ENCODE results near the gene KCNK7.

Gene KCNK7

GRCh38 chr11:65627202-65627601, 31.6 kb upstream of the KCNK7 start:
- no peak for DNase-seq (ENCODE audit: low read depth in 2 of 2)

DNA sequence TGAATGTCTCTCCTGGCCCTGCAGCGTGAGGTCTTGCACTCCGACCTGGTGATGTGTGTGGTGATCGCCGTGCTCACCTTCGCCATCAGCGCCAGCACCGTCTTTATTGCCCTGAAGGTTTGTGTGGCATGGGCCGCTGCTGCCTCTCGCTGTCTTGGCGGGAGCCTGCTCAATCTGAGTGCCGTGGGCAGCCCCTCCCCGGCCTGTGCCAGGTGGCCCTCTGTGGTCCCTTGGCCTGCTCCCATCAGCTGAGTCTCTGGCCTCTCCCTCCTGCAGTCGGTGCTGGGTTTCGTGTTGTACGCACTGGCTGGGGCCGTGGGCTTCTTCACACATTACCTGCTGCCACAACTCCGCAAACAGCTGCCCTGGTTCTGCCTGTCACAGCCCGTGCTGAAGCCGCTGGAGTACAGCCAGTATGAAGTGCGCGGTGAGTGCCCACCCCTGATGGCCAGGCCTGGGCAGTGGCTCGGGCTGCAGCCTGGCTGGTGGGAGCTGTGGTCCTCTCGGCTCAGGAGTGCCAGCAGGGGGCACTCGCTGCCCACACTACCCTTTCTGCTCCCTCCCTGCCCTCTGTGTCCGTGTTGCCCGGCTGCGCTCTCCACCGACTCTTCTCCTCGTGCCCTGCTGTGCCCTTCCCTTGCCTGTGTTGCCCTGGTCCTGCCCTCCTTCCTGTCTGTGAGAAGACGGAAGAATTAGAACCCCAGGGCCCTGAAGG, 30.2 kb upstream of the KCNK7 start:
- no peak for DNase-seq (ENCODE audit: low read depth in 2 of 2)

GRCh38 chr11:65624931-65625627, 29.5 kb upstream of the KCNK7 start:
- no peak for DNase-seq (ENCODE audit: low read depth in 2 of 2)

- DNase-seq (ENCODE audit: low read depth in 2 of 2), result no peak
These were observed 28.4 kb upstream of the KCNK7 start for GRCh38 chr11:65623852-65624616.

- DNase-seq (ENCODE audit: low read depth in 2 of 2), result no peak
These were observed 27.6 kb upstream of the KCNK7 start for GRCh38 chr11:65623177-65623576.

DNA sequence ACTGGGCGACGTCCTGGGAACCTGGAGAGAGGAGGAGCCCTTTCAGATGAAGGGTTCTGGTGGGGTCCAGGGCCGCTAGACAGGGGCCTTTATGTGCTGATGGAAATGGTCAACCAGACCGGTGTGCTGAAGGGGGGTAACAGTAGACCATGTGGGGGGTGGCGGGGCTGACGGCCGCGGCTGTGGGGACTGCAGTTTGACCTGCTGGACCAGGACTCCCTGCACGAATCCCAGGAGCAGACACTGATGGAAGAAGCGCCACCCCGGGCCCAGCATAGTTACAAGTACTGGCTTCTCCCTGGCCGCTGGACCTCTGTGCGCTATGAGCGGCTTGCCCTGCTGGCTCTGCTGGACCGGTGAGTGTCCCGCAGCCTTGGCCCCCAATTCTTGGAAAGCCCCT, 26.4 kb upstream of the KCNK7 start:
- no peak for DNase-seq (ENCODE audit: low read depth in 2 of 2)

DNA sequence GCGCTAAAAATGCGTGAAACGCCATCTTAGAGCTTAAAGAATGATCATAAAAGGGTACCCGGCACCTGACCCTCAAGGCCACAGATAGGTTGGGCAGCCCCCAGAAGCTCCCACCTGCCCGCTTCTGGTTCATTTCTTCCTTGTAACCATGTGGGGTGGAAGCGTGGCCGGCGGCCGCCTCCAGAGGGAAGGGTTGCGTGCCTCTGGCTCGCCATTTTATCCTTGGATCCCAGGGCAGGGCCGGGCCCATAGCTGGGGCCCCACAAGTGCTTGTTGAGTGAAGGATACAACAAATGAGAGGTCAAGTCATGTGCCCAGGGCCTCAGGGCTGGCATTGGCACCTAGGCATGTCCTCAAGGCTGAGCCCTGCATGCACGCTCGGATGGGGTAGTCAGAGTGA, 25.9 kb upstream of the KCNK7 start:
- no peak for DNase-seq (ENCODE audit: low read depth in 2 of 2)

DNA sequence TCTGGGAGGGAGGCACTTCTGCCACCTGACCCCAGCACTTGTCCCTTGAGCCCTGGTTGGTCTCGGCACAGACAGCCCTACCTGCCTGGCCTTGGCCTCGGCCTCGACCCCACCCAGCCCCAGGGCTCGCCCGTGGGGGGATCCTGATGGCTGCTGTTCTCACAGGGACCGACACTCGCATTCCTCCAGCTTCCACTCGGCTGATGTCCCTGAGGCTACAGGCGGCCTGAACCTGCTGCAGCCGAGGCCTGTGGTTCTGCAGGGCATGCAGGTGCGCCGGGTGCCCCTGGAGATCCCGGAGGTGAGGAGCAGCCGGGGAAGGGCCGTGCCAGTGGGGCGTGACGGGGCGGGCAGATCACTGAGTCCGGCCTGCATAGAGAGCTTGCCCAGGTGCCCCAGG, 25.1 kb upstream of the KCNK7 start:
- no peak for DNase-seq (ENCODE audit: low read depth in 2 of 2)

GRCh38 chr11:65619281-65619928, 23.8 kb upstream of the KCNK7 start:
- DNase-seq (ENCODE audit: low read depth in 2 of 2), result no peak

- no peak for DNase-seq (ENCODE audit: low read depth in 2 of 2)
These were observed 23.2 kb upstream of the KCNK7 start for GRCh38 chr11:65618763-65619162.

DNA sequence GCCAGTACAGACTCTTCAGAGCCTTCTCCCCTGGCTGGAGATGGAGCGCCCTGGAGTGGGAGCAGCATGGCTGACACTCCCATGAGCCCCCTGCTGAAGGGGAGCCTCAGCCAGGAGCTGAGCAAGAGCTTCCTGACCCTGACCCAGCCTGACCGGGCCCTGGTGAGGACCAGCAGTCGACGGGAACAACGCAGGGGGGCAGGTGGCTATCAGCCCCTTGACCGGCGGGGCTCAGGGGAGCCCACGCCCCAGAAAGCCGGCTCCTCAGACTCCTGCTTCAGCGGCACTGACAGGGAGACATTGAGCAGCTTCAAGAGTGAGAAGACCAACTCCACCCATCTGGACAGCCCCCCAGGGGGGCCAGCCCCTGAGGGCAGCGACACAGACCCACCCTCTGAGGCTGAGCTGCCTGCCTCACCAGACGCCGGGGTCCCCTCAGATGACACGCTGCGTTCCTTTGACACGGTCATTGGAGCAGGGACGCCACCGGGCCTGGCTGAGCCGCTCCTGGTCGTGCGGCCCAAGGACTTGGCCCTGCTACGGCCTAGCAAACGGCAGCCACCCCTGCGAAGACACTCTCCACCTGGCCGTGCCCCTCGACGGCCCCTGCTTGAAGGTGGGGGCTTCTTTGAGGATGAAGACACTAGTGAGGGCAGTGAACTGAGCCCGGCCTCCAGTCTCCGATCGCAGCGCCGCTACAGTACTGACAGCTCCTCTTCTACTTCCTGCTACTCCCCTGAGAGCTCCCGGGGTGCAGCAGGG, 22.6 kb upstream of the KCNK7 start:
- DNase-seq (ENCODE audit: low read depth in 2 of 2), result no peak

DNA sequence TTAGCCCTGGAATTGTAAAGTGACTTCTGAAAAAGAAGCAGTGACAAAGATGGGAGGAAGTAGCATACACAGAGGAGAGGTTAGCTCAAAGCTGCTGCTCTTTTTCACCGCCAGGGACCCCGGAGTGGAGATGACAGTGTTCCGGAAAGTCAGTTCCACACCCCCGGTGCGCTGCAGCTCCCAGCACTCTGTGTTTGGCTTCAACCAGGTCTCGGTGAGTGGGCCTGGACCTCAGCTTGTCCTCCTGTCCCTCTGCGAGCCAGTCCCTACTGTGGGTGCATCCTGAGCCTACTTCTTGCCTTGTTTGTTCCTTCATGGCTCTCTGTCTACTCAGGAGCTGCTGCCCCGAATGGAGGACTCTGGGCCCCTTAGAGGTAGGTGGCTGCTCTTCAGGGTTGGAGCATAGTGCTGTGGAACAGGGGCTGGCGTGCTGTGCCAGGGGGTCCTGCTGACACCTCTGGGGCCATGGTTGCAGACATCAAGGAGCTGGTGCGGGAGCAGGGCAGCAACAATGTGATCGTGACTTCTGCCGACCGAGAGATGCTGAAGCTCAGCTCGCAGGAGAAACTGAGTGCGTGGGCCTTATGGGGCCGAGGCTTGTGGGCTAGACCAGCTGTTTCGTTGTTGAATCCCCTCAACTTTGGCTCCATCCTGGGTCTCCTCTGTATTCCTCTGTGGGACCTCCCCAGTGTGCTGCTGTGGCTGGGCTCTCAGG, 21.7 kb upstream of the KCNK7 start:
- no peak for DNase-seq (ENCODE audit: low read depth in 2 of 2)

DNA sequence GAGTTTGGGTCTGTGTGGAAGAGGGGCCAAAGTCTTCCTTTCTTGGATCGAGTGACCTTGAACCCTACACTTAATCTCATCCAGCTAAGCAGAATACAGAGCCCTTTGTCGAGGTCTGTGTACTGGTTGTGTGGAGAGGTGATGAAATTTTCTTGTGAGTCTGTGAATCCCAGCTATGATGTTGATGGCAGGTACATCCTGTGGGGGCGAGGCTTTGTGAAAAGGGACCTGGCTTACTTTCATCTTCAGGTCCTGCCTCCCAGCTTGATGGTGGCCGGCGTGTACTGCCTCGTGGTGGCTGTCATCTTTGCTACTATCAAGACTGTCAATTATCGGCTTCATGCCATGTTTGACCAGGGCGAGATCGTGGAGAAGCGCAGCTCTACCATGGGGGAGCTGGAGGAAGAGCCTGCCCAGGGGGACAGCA, 21.0 kb upstream of the KCNK7 start:
- no peak for DNase-seq (ENCODE audit: low read depth in 2 of 2)

DNA sequence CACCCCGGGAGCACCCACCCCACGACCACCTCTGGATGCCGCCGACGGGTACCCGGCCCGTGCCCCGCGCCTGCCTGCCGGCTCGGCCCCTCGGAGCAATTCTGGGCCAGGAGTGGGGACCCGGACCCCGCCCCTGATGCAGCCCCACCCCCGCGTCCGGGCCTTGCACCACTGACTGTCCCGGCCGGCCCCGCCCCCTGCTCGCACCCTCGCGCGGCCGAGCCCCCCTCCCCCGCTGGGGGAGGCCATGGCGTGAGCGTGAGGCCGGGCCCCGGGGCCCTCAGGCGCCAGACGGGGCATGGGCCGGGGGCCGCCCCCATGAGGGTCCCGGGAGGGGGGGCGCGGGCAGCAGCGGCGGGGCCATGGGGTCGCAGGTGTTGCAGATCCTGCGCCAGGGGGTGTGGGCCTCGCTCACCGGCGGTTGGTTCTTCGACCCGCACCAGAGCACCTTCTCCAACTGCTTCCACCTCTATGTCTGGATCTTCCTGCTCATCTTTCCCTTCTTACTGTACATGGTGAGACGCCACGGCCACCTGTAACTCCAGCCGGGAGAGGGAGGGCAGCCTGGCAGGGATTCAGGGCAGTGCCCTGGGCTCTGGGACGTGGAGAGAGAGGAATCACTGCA, 20.5 kb upstream of the KCNK7 start:
- peak in 1 of 2 donors; percentile 48 for DNase-seq (ENCODE audit: low read depth in 2 of 2)

- peak; percentile 99 for DNase-seq (ENCODE audit: low read depth in 2 of 2)
These were observed 19.8 kb upstream of the KCNK7 start, which contains the start of gene PCNX3 for GRCh38 chr11:65615229-65615949. Gene PCNX3, plus strand, starts transcription at chr11:65615776. Its CDS starts 536 bp downstream, at chr11:65616312.

- DNase-seq (ENCODE audit: low read depth in 2 of 2), result no peak
These were observed 17.7 kb upstream of the KCNK7 start for GRCh38 chr11:65613091-65613928.

GRCh38 chr11:65612691-65613090, 17.1 kb upstream of the KCNK7 start:
- DNase-seq (ENCODE audit: low read depth in 2 of 2), result no peak

DNA sequence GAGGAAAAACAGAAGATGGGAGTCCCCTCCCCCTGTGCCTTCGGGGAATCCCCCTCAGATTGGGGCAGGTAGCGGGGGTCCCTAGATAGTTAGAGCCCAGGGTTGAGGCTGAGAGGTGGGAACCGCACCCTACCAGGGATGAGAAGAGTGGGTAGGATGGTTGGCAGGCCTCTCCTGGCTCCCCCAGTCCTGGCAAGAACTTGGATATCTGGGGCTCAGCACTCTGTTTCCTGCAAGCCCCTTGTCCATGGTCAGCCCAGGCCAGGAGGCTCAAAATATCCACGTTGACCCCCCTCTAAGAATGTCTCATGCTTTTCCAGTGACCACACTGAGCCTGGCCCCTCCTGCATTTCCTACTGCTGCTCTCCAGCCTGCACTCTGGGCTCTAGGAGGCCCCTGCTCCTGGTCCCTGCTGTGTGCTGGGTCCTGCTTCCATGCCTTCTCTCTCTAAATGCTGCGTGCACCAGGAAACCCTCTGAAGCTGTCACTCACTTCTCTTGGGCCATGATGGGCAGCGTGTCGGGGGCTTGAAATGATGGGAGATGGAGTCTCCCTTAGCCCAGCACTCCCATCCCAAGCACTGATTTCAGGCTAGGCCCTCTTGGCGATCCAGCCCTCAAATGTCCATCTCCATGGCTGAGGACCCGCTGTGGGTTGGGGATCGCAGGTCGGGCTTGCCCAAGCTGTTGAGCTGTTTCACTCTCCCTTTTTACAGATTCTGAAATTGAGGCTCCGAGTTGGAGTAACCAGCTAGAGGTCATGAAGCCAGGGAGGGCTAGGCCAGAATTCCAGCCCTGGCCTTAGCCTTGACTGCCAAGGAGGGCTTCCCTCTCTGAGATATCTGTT, 16.4 kb upstream of the KCNK7 start:
- no peak for DNase-seq (ENCODE audit: low read depth in 2 of 2)
